ENCODE results near the gene RAPH1.
"Not testable (repeated sequence)": the region's sequence is repeated elsewhere in the genome, so short reads cannot be mapped to it uniquely, and the experiment has no call there.

RAPH1 gene

DNA sequence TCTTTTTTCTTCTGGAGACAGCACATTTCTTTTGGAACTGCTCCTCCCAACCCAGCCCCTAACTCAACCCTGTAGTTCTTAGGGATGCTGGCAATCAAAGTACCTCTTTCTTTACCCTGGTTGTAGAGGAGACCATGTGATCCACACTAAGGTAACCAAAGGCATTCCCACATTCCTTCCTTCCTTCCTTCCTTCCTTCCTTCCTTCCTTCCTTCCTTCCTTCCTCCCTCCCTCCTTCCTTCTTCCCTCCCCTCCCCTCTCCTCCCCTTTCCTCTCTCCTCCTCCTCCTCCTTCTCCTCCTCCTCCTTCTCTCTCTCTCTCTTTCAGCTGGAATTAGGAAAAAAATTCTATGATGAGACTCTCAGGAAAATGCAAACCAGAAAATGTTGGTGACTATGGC, 13.8 kb upstream of the RAPH1 start:
- no peak for DNase-seq (ENCODE audit: insufficient read length, low spot score)
- TF ChIP-seq, protein P1, sequence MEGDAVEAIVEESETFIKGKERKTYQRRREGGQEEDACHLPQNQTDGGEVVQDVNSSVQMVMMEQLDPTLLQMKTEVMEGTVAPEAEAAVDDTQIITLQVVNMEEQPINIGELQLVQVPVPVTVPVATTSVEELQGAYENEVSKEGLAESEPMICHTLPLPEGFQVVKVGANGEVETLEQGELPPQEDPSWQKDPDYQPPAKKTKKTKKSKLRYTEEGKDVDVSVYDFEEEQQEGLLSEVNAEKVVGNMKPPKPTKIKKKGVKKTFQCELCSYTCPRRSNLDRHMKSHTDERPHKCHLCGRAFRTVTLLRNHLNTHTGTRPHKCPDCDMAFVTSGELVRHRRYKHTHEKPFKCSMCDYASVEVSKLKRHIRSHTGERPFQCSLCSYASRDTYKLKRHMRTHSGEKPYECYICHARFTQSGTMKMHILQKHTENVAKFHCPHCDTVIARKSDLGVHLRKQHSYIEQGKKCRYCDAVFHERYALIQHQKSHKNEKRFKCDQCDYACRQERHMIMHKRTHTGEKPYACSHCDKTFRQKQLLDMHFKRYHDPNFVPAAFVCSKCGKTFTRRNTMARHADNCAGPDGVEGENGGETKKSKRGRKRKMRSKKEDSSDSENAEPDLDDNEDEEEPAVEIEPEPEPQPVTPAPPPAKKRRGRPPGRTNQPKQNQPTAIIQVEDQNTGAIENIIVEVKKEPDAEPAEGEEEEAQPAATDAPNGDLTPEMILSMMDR (IDR thresholded peaks at IDR 0.05; ENCODE audit: insufficient read depth, missing control alignments) = no peak
- FAIRE-seq = no peak

DNA sequence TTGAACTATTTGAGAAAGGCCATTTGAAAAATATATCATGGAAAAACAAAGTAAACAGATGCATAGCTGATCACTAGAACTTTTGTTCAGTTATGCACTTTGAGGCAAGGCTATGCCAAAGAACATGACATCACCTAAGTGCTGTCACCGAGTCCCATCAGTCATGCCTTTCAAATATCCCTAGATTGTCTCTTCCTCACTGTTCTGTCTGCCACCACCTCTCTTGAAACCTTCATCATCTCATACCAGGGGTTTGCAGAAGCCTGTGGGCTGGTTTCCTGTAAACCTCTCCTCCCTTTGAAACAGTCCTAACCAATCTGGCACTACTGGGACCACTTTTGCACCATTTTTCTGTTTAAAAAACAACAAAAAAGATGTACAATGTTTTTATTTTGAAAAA, 12.3 kb upstream of the RAPH1 start:
- TF ChIP-seq, protein P1 (IDR thresholded peaks at IDR 0.05; ENCODE audit: insufficient read depth, missing control alignments) = no peak
- DNase-seq (ENCODE audit: insufficient read length, low spot score) (no peak), FAIRE-seq (no peak)

DNA sequence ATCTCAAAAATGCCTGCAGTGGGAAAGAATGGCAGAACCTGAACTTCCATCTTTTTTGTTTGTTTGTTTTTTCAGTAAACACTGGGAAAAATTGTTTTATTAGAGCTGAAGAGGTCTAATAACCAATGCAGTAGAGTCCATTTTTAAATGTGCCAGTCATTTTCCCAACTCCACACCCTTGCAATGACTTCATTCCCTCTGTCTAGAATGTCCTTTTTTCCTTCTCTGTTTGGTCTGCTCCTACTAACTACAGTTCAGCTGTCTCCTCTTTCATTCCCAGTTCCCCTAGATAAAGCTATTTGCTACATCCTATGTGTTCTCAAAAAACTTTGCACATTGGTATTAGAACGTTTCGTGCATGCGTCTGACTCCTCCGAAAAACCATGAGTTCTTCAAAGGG, 9.3 kb upstream of the RAPH1 start:
- FAIRE-seq = no peak
- TF ChIP-seq, protein P1 (IDR thresholded peaks at IDR 0.05; ENCODE audit: insufficient read depth, missing control alignments) = no peak
- DNase-seq (ENCODE audit: insufficient read length, low spot score) = no peak

DNA sequence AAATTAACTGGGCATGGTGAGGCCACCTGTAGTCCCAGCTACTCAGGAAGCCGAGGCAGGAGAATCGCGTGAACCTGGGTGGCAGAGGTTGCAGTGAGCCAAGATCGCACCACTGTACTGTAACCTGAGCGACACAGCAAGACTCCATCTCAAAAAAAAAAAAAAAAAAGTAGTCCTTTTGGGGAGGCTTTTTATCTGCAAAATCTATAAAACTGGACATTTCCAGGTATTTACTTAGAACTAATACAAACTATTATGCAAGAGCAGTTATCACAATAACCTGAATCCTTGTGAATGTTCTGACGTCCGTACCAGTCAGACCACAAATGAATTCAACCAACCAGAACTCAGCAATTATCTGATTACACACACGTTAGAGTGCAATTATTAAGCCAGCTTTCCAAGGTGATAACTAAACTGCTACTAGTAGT, 8.8 kb upstream of the RAPH1 start:
- TF ChIP-seq, protein P1 (IDR thresholded peaks at IDR 0.05; ENCODE audit: insufficient read depth, missing control alignments) = no peak
- DNase-seq (ENCODE audit: insufficient read length, low spot score) (no peak), FAIRE-seq (no peak)

DNA sequence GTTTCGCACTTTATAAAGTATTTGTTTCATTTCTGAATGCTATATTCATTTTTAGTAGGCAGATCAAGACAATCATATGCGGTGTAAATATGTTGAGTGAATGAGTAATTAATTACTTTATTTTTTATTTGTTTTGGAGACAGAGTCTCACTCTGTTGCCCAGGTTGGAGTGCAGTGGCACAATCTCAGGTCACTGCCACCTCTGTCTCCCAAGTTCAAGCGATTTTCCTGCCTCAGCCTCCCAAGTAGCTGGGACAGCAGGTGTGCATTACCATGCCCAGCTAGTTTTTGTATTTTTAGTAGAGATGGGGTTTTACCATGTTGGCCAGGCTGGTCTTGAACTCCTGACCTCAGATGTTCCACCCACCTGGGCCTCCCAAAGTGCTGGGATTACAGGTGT, 5.5 kb upstream of the RAPH1 start:
- not testable (repeated sequence) for FAIRE-seq; DNase-seq (ENCODE audit: insufficient read length, low spot score)

DNA sequence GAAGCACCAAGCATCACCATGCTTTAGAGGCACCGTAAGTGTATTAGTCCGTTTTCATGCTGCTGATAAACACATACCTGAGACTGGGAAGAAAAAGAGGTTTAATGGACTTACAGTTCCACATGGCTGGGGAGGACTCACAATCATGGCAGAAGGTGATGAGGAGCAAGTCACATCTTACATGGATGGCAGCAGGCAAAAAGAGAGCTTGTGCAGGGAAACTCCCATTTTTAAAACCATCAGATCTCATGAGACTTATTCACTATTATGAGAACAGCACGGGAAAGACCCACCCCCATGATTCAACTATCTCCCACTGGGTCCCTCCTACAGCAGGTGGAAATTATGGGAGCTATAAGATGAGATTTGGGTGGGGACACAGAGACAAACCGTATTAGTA, 3.1 kb upstream of the RAPH1 start:
- not testable (repeated sequence) for DNase-seq (ENCODE audit: insufficient read length, low spot score); FAIRE-seq

DNA sequence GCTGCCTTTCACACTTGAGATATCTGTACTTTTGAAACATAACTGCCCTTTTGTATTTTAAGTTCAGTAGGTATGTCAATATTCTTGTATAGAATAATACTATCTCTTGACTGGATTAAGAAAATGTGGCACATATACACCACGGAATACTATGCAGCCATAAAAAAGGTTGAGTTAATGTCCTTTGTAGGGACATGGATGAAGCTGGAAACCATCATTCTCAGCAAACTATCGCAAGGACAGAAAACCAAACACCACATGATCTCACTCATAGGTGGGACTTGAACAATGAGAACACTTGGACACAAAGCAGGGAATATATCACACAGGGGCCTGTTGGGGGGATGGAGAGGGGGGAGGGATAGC, 1.5 kb upstream of the RAPH1 start:
- FAIRE-seq; DNase-seq (ENCODE audit: insufficient read length, low spot score): not testable (repeated sequence)

DNA sequence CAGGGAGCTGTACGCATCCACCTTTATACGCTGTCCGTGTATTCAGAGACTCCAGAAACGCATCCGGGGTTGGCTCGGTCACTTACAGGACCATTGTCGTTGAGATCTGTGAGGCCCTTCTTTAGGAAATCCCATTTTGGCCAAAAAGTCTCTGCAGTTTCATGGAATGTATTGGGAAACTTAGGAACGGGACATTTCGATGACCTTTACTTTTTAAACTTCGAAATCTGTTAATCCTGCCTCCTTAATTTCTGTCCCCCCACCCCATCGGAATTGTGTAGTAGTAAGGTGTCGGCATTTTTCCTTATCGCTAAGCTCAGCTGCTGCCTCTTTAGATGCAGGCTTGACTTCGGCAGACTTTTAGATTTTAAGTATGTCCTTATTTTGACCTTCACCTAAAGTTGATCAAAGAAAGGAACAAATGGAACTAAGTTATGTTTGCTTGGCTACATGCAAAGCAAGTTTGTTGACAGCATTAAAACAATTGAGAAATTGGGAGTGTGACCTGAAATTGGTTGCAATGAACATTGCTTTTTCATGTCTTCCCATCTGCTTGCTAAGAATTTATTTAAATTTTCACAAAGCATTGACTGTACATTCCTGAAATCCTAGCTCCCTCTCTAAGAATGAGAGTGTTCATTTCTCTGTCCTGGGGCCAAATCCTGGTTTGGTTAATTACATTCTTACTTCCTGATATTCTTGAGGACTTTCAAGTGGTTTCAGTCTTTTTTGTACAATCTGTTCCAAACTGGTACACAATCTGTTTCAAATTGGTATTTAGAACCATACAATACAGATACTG, 884 bp upstream of the RAPH1 start:
- DNase-seq (ENCODE audit: insufficient read length, low spot score) (no peak), FAIRE-seq (no peak)
- TF ChIP-seq, protein P1 (IDR thresholded peaks at IDR 0.05; ENCODE audit: insufficient read depth, missing control alignments) = no peak

DNA sequence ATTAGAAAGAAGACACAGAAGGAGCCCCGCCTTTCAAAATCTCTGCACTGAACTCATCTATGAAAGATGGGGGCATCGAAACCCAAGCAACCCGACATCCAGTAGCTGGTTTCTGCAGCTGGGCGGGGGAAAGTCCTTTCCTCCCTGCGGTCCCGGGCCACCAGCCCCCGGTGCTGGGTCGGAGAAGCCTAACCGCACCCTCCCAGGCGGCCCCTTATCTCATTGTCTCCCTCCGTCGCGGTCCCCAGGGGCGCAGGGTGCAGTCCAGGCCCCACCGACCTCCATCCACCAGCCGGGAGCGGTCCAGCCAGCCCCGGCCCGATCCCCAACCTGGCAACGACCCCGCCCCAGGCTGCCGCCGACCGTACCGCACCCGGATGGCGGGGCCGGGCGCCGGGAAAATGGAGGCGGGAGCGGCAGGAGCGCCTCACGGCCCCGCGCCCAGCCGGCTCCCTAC, 452 bp downstream of the RAPH1 start:
- TF ChIP-seq, protein P1 (IDR thresholded peaks at IDR 0.05; ENCODE audit: insufficient read depth, missing control alignments) = no peak
- no peak for DNase-seq (ENCODE audit: insufficient read length, low spot score)
- no peak for FAIRE-seq

Measured in D721Med (cell line).